CD4-positive, CD25-positive, alpha-beta regulatory T cell (primary cell): ENCODE data around the gene UQCC5. TPM values are rescaled to one million over a fixed set of nuclear protein-coding genes. Genes with fewer than 3 reads are reported as not detected.

ENCODE experiments used
- ATAC-seq, 2 donors: fragments of 150-1000 bp; cut with Tn5 transposase; one replicate each; pipeline ENCODE4 v1.10.0; 2021; ENCODE audit warnings: low read depth in 2 of 2, moderate number of reproducible peaks in 2 of 2, moderate library complexity in 1 of 2
- DNase-seq, 3 donors: peaks; one replicate each; pipeline versions ENCODE4 v3.0.0 to v3.0.0-alpha.2; 2012 to 2022; ENCODE audit warnings: mixed read lengths in 1 of 3
- H3K27ac ChIP-seq: one replicate; pipeline ENCODE4 v1.7.0; 2013; ENCODE audit warnings: mild to moderate bottlenecking, low read length; ENCODE audit not compliant: insufficient read depth, poor library complexity, severe bottlenecking
- H3K27me3 ChIP-seq: one replicate; pipeline ENCODE4 v1.7.0; 2013; ENCODE audit warnings: low read length; ENCODE audit not compliant: control insufficient read depth, insufficient read depth
- H3K36me3 ChIP-seq: one replicate; pipeline ENCODE4 v1.7.0; 2013; ENCODE audit warnings: mild to moderate bottlenecking, low read length, moderate library complexity; ENCODE audit not compliant: control insufficient read depth, insufficient read depth
- H3K4me1 ChIP-seq: 2 replicates; pipeline ENCODE4 v1.7.0; 2013; ENCODE audit warnings: mild to moderate bottlenecking, low read length; ENCODE audit not compliant: insufficient read depth, control insufficient read depth, poor library complexity, severe bottlenecking
- H3K4me3 ChIP-seq: one replicate; pipeline ENCODE4 v1.7.0; 2013; ENCODE audit warnings: low read depth, mild to moderate bottlenecking, low read length, moderate library complexity
- H3K9me3 ChIP-seq, 2 experiments: 1 replicate in 1 of 2; 2 replicates in 1 of 2; pipeline ENCODE4 v1.7.0; 2013; ENCODE audit warnings: low read length in 2 of 2, mild to moderate bottlenecking in 1 of 2, moderate library complexity in 1 of 2; ENCODE audit not compliant: control insufficient read depth in 2 of 2
- H3K27ac Mint-ChIP-seq, 3 donors: one replicate each; pipeline ENCODE4 v1.8.0; 2020 to 2022; ENCODE audit warnings: mild to moderate bottlenecking in 3 of 3, mixed read lengths in 3 of 3, moderate library complexity in 2 of 3
- H3K27me3 Mint-ChIP-seq: one replicate; pipeline ENCODE4 v1.8.0; 2022; ENCODE audit warnings: mild to moderate bottlenecking, mixed read lengths
- H3K36me3 Mint-ChIP-seq: one replicate; pipeline ENCODE4 v1.8.0; 2020; ENCODE audit warnings: mixed read lengths
- H3K4me1 Mint-ChIP-seq, 4 donors: one replicate each; pipeline ENCODE4 v1.8.0; 2020 to 2022; ENCODE audit warnings: mixed read lengths in 4 of 4, mild to moderate bottlenecking in 1 of 4
- H3K4me3 Mint-ChIP-seq, 4 donors: one replicate each; pipeline ENCODE4 v1.8.0; 2020 to 2022; ENCODE audit warnings: mild to moderate bottlenecking in 4 of 4, mixed read lengths in 4 of 4, moderate library complexity in 3 of 4
- H3K9me3 Mint-ChIP-seq, 7 donors: one replicate each; pipeline ENCODE4 v1.8.0; 2020 to 2022; ENCODE audit warnings: mixed read lengths in 7 of 7, mild to moderate bottlenecking in 3 of 7, moderate library complexity in 2 of 7
- polyA plus RNA-seq, 4 donors: library from polyadenylated mRNA; unstranded; fragments of 300-500 nt; fragmentation: Illumina TruSeq; gene quantifications; one replicate each; pipeline ENCODE4 v1.2.3, GENCODE V29; 2021
- total RNA-seq: library from RNA; stranded (reverse); gene quantifications from one replicate; pipeline ENCODE4 v1.2.3, GENCODE V29; 2022

UQCC5 gene
- total and polyA plus RNA-seq, 5 donors from 2014 or later, result 4.5 to 27.9 (median 19.4) TPM

- H3K4me3 ChIP-seq, result no peak overlapping the region
- no peaks in the 10 kb centered on the region for H3K4me1 Mint-ChIP-seq
- H3K9me3 Mint-ChIP-seq, result no peaks in the 10 kb centered on the region
- no peaks in the 10 kb centered on the region for H3K27me3 Mint-ChIP-seq
- H3K27me3 ChIP-seq, result no peaks in the 10 kb centered on the region
- peak overlapping the region in 1 of 3 donors; percentile 93 for H3K27ac Mint-ChIP-seq
- H3K9me3 ChIP-seq, result no peaks in the 10 kb centered on the region
- ATAC-seq, result no peak
- H3K36me3 ChIP-seq, result no peaks in the 10 kb centered on the region
- H3K4me1 ChIP-seq, result no peaks in the 10 kb centered on the region
- no peak for DNase-seq
- H3K36me3 Mint-ChIP-seq, result no peaks in the 10 kb centered on the region
- no peak overlapping the region for H3K4me3 Mint-ChIP-seq
- no peak overlapping the region for H3K27ac ChIP-seq
Measured at GRCh38 chr3:52507359-52507758, 29.0 kb upstream of the UQCC5 start.

GRCh38 chr3:52509753-52510328, 26.6 kb upstream of the UQCC5 start:
- Histone ChIP-seq H3K27me3 (no peaks in the 10 kb centered on the region), H3K4me3 (no peak overlapping the region), H3K27ac (no peak overlapping the region), H3K9me3 (no peaks in the 10 kb centered on the region), H3K4me1 (no peaks in the 10 kb centered on the region), H3K36me3 (no peaks in the 10 kb centered on the region)
- ATAC-seq (no peak), DNase-seq (no peak)
- no peak overlapping the region for H3K4me3 Mint-ChIP-seq
- H3K27ac Mint-ChIP-seq, result no peak overlapping the region
- H3K4me1 Mint-ChIP-seq, result no peaks in the 10 kb centered on the region
- H3K36me3 Mint-ChIP-seq, result no peaks in the 10 kb centered on the region
- no peaks in the 10 kb centered on the region for H3K27me3 Mint-ChIP-seq
- H3K9me3 Mint-ChIP-seq, result no peaks in the 10 kb centered on the region

GRCh38 chr3:52511509-52511908, 24.9 kb upstream of the UQCC5 start:
- Histone ChIP-seq H3K27me3 (no peaks in the 10 kb centered on the region), H3K9me3 (no peaks in the 10 kb centered on the region), H3K4me1 (no peaks in the 10 kb centered on the region), H3K4me3 (no peak overlapping the region), H3K36me3 (no peaks in the 10 kb centered on the region), H3K27ac (no peak overlapping the region)
- Mint-ChIP-seq H3K27ac (no peak overlapping the region), H3K27me3 (no peaks in the 10 kb centered on the region), H3K4me3 (no peak overlapping the region), H3K36me3 (no peaks in the 10 kb centered on the region), H3K4me1 (no peaks in the 10 kb centered on the region), H3K9me3 (no peaks in the 10 kb centered on the region)
- DNase-seq (no peak), ATAC-seq (no peak)

GRCh38 chr3:52512105-52512504, 24.3 kb upstream of the UQCC5 start:
- DNase-seq (no peak), ATAC-seq (no peak)
- H3K9me3 Mint-ChIP-seq, result no peaks in the 10 kb centered on the region
- H3K4me3 Mint-ChIP-seq, result no peak overlapping the region
- H3K36me3 Mint-ChIP-seq, result no peaks in the 10 kb centered on the region
- Histone ChIP-seq H3K9me3 (no peaks in the 10 kb centered on the region), H3K4me3 (no peak overlapping the region), H3K27ac (no peak overlapping the region), H3K4me1 (no peaks in the 10 kb centered on the region), H3K36me3 (no peaks in the 10 kb centered on the region), H3K27me3 (no peaks in the 10 kb centered on the region)
- H3K27me3 Mint-ChIP-seq, result no peaks in the 10 kb centered on the region
- no peak overlapping the region for H3K27ac Mint-ChIP-seq
- no peaks in the 10 kb centered on the region for H3K4me1 Mint-ChIP-seq

- Mint-ChIP-seq H3K4me1 (no peaks in the 10 kb centered on the region), H3K36me3 (no peaks in the 10 kb centered on the region), H3K4me3 (no peak overlapping the region), H3K9me3 (no peaks in the 10 kb centered on the region), H3K27me3 (no peaks in the 10 kb centered on the region), H3K27ac (no peak overlapping the region)
- H3K27ac ChIP-seq, result no peak overlapping the region
- no peaks in the 10 kb centered on the region for H3K4me1 ChIP-seq
- H3K36me3 ChIP-seq, result no peaks in the 10 kb centered on the region
- ATAC-seq (no peak), DNase-seq (no peak)
- H3K27me3 ChIP-seq, result no peaks in the 10 kb centered on the region
- no peaks in the 10 kb centered on the region for H3K9me3 ChIP-seq
- H3K4me3 ChIP-seq, result no peak overlapping the region
Measured at GRCh38 chr3:52512727-52513126, 23.7 kb upstream of the UQCC5 start.

- H3K9me3 Mint-ChIP-seq, result no peaks in the 10 kb centered on the region
Measured at GRCh38 chr3:52513281-52513680, 23.1 kb upstream of the UQCC5 start.

GRCh38 chr3:52514576-52514975, 21.8 kb upstream of the UQCC5 start:
- no peak overlapping the region for H3K4me3 Mint-ChIP-seq
- no peaks in the 10 kb centered on the region for H3K27me3 ChIP-seq
- H3K27ac Mint-ChIP-seq, result no peak overlapping the region
- no peaks in the 10 kb centered on the region for H3K9me3 Mint-ChIP-seq
- no peak overlapping the region for H3K27ac ChIP-seq
- H3K27me3 Mint-ChIP-seq, result no peaks in the 10 kb centered on the region
- no peak for DNase-seq
- no peak overlapping the region for H3K4me3 ChIP-seq
- no peaks in the 10 kb centered on the region for H3K36me3 ChIP-seq
- H3K4me1 ChIP-seq, result no peaks in the 10 kb centered on the region
- ATAC-seq, result no peak
- no peaks in the 10 kb centered on the region for H3K4me1 Mint-ChIP-seq
- no peaks in the 10 kb centered on the region for H3K36me3 Mint-ChIP-seq
- H3K9me3 ChIP-seq, result no peaks in the 10 kb centered on the region

More at GRCh38 chr3:52513281-52513680, 23.1 kb upstream of the UQCC5 start:
- no peak overlapping the region for H3K4me3 Mint-ChIP-seq
- DNase-seq (no peak), ATAC-seq (no peak)
- no peaks in the 10 kb centered on the region for H3K27me3 ChIP-seq
- H3K27ac ChIP-seq, result no peak overlapping the region
- H3K27ac Mint-ChIP-seq, result no peak overlapping the region
- H3K9me3 ChIP-seq, result no peaks in the 10 kb centered on the region
- H3K4me1 ChIP-seq, result no peaks in the 10 kb centered on the region
- H3K4me3 ChIP-seq, result no peak overlapping the region
- no peaks in the 10 kb centered on the region for H3K36me3 Mint-ChIP-seq
- no peaks in the 10 kb centered on the region for H3K36me3 ChIP-seq
- no peaks in the 10 kb centered on the region for H3K27me3 Mint-ChIP-seq
- no peaks in the 10 kb centered on the region for H3K4me1 Mint-ChIP-seq

- Mint-ChIP-seq H3K36me3 (no peaks in the 10 kb centered on the region), H3K4me1 (no peaks in the 10 kb centered on the region), H3K9me3 (no peaks in the 10 kb centered on the region), H3K27me3 (no peaks in the 10 kb centered on the region), H3K4me3 (no peak overlapping the region), H3K27ac (peak overlapping the region in 1 of 3 donors; percentile 67)
- no peaks in the 10 kb centered on the region for H3K4me1 ChIP-seq
- no peak overlapping the region for H3K27ac ChIP-seq
- no peak for DNase-seq
- no peak for ATAC-seq
- H3K36me3 ChIP-seq, result no peaks in the 10 kb centered on the region
- no peak overlapping the region for H3K4me3 ChIP-seq
- no peaks in the 10 kb centered on the region for H3K9me3 ChIP-seq
- no peaks in the 10 kb centered on the region for H3K27me3 ChIP-seq
Measured at GRCh38 chr3:52515192-52515591, 21.2 kb upstream of the UQCC5 start.
